Esophagus squamous epithelium (tissue), 4 donors: ENCODE data around the gene SETBP1.

Experiments
- POLR2A ChIP-seq, 4 donors: fragments of 450-650 bp; IDR thresholded peaks; one replicate each; pipeline ENCODE4 v1.6.1; 2017; ENCODE audit warnings: antibody characterized with exemption in 4 of 4, mild to moderate bottlenecking in 4 of 4, moderate library complexity in 3 of 4
- TF ChIP-seq, protein P1 (sequence below), 6 experiments: fragments of 450-650 bp in 4 of 6; fragments of 200-600 bp in 2 of 6; sonication (generic) in 2 of 6; IDR thresholded peaks; one replicate each; pipeline ENCODE4 v1.5.1; 2016 to 2019; ENCODE audit warnings: antibody characterized with exemption in 6 of 6, mild to moderate bottlenecking in 4 of 6, moderate library complexity in 4 of 6

DNA sequence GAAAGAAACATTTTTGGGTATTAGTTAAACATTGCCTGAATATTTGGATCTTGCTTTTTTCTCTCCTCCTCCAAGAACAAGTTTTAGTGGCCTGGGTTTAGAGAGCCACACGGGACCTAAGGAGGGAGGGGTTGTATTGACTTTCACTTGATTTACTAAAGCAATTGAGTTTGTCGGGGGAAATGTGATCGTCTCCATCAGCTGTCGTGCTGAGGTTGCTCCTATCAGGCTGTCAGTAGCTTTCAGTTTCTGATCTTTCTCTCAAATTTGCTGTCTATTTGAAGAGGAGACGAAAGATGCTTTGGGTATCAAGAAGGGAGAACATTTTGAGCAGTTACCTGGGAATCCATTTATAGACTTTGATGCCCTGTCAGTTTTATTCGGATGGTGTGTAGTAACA lies 106.0 kb downstream of the SETBP1 start:
- TF ChIP-seq, protein P1, sequence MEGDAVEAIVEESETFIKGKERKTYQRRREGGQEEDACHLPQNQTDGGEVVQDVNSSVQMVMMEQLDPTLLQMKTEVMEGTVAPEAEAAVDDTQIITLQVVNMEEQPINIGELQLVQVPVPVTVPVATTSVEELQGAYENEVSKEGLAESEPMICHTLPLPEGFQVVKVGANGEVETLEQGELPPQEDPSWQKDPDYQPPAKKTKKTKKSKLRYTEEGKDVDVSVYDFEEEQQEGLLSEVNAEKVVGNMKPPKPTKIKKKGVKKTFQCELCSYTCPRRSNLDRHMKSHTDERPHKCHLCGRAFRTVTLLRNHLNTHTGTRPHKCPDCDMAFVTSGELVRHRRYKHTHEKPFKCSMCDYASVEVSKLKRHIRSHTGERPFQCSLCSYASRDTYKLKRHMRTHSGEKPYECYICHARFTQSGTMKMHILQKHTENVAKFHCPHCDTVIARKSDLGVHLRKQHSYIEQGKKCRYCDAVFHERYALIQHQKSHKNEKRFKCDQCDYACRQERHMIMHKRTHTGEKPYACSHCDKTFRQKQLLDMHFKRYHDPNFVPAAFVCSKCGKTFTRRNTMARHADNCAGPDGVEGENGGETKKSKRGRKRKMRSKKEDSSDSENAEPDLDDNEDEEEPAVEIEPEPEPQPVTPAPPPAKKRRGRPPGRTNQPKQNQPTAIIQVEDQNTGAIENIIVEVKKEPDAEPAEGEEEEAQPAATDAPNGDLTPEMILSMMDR (IDR thresholded peaks at IDR 0.05) = no peak
- no peak for TF ChIP-seq POLR2A (IDR thresholded peaks at IDR 0.05)
